ENCODE data around the gene GLT1D1. TPM values are rescaled to one million over a fixed set of nuclear protein-coding genes. Genes with fewer than 3 reads are reported as not detected.

Gene GLT1D1
- total RNA-seq, 1 donor from 2014 or later = 5.4 TPM

DNA sequence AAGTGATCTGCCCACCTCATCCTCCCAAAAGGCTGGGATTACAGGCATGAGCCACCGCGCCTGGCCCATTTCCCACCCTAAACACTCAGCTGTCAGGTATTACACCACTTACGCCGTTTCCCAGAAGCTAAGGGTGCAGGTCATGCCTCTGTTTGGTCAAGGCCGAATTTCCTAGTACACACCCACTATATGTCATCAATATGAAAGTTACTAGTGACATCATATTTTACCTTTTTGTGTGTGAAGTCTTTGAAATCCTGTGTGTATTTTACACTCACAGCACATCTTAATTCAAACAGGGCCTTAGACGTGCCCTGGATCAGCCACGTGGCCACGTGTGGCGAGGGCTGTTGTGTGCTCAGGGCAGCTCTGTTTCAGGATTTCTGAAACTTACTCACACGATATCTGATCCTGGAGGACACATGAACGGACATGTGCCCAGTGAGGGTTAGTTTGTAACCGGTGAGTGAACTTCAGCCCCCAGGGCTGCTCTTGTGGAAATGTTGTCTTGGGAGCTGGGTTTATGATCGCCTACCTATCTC lies 51.8 kb downstream of the GLT1D1 start:
- Histone ChIP-seq H3K27ac (no peak overlapping the region), H3K4me3 (no peak overlapping the region), H3K36me3 (no peaks in the 10 kb centered on the region), H3K4me1 (peaks cover 6% of the 10 kb centered on the region), H3K9me3 (ENCODE audit: low read depth) (no peaks in the 10 kb centered on the region), H4K20me1 (ENCODE audit: low read depth) (no peaks in the 10 kb centered on the region), H3K27me3 (no peaks in the 10 kb centered on the region), H3F3A (ENCODE audit: low read depth) (no peaks in the 10 kb centered on the region), H2AFZ (replicated peaks) (no peak overlapping the region), H3K79me2 (ENCODE audit: low read depth) (no peaks in the 10 kb centered on the region), H3K9ac (no peak overlapping the region), H3K4me2 (no peak overlapping the region)
- DNase-seq (ENCODE audit: low spot score) = no peak
- no peak overlapping the region for H3K27ac Mint-ChIP-seq
- peaks cover 2% of the 10 kb centered on the region for H3K36me3 Mint-ChIP-seq
- TF ChIP-seq, protein P1, sequence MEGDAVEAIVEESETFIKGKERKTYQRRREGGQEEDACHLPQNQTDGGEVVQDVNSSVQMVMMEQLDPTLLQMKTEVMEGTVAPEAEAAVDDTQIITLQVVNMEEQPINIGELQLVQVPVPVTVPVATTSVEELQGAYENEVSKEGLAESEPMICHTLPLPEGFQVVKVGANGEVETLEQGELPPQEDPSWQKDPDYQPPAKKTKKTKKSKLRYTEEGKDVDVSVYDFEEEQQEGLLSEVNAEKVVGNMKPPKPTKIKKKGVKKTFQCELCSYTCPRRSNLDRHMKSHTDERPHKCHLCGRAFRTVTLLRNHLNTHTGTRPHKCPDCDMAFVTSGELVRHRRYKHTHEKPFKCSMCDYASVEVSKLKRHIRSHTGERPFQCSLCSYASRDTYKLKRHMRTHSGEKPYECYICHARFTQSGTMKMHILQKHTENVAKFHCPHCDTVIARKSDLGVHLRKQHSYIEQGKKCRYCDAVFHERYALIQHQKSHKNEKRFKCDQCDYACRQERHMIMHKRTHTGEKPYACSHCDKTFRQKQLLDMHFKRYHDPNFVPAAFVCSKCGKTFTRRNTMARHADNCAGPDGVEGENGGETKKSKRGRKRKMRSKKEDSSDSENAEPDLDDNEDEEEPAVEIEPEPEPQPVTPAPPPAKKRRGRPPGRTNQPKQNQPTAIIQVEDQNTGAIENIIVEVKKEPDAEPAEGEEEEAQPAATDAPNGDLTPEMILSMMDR (IDR thresholded peaks at IDR 0.05) = no peak
- no peaks in the 10 kb centered on the region for H3K27me3 Mint-ChIP-seq (ENCODE audit: insufficient read depth, low read depth)
- peaks cover 5% of the 10 kb centered on the region for H3K4me1 Mint-ChIP-seq
- H3K4me3 Mint-ChIP-seq = no peak overlapping the region
- no peaks in the 10 kb centered on the region for H3K9me3 Mint-ChIP-seq

DNA sequence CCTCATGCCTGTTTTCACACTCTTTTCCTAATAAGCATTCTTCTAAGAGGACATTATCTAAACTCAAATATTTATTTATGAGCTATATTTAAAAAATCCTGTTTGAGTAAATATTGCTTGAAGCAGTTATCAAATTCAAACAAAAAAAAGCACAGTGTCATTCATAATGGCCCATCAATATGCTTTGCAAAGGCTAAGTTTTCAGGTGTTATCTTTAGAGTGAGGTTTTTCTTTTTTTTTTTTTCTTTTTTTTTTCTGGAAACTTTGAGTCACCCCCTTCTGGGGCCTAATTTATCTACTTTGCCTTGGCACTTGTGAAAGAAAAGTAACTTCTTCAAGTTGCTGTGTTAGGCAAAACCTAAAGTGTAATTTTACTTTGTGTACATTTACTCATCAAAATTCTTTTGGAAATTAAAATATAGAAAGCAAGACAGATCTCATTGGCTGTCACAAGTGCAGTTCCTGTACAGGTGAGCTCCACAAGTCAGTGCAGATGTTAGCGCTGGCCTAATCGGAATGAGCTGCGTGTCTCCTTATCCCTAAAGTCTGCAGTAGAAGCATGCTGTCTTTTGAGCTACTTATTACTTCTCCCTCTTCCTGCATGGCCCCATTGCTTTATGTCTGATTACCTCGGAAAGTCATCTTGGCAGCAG lies 53.3 kb downstream of the GLT1D1 start:
- no peak overlapping the region for H3K9ac ChIP-seq
- Mint-ChIP-seq H3K9me3 (no peaks in the 10 kb centered on the region), H3K27ac (no peak overlapping the region), H3K36me3 (peaks cover 2% of the 10 kb centered on the region), H3K4me1 (peaks cover 5% of the 10 kb centered on the region), H3K27me3 (ENCODE audit: insufficient read depth, low read depth) (peaks cover 2% of the 10 kb centered on the region), H3K4me3 (no peak overlapping the region)
- H3K36me3 ChIP-seq = no peaks in the 10 kb centered on the region
- H3F3A ChIP-seq (ENCODE audit: low read depth) = no peaks in the 10 kb centered on the region
- H2AFZ ChIP-seq (replicated peaks) = no peak overlapping the region
- H3K4me3 ChIP-seq = no peak overlapping the region
- TF ChIP-seq EZH2 (IDR thresholded peaks at IDR 0.05) (no peak), EZH2phosphoT487 (IDR thresholded peaks at IDR 0.05) (no peak)
- TF ChIP-seq, protein P1 (IDR thresholded peaks at IDR 0.05) = no peak
- H3K27ac ChIP-seq = no peak overlapping the region
- H3K27me3 ChIP-seq = no peaks in the 10 kb centered on the region
- H3K79me2 ChIP-seq (ENCODE audit: low read depth) = no peaks in the 10 kb centered on the region
- DNase-seq (ENCODE audit: low spot score) = no peak
- H3K4me1 ChIP-seq = peaks cover 6% of the 10 kb centered on the region
- no peak overlapping the region for H3K4me2 ChIP-seq
- H4K20me1 ChIP-seq (ENCODE audit: low read depth) = no peaks in the 10 kb centered on the region
- no peaks in the 10 kb centered on the region for H3K9me3 ChIP-seq (ENCODE audit: low read depth)

DNA sequence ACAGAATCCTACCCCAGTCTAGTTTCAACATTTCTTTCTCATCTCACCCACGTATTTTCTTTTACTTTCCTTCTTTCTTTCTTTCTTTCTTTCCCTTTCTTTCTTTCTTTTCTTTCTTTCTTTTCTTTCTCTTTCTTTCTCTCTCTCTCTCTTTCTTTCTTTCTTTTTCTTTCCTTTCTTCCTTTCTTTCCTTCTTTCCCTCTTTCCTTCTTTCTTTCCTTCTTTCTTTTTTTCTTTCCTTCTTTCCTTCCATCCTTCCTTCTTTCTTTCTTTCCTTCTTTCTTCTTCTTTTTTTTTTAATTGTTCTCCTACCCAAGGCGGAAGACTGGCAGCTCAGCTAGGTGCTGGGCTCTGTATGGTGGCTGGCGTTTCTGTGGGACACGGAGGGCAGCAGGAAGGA lies 55.0 kb downstream of the GLT1D1 start:
- TF ChIP-seq EZH2 (IDR thresholded peaks at IDR 0.05) (no peak), EZH2phosphoT487 (IDR thresholded peaks at IDR 0.05) (no peak)
- TF ChIP-seq, protein P1 (IDR thresholded peaks at IDR 0.05) = no peak
- H3K27ac ChIP-seq = no peak overlapping the region
- Mint-ChIP-seq H3K27ac (no peak overlapping the region), H3K9me3 (no peaks in the 10 kb centered on the region), H3K4me1 (peaks cover 6% of the 10 kb centered on the region), H3K36me3 (no peaks in the 10 kb centered on the region), H3K4me3 (no peak overlapping the region), H3K27me3 (ENCODE audit: insufficient read depth, low read depth) (peaks cover 4% of the 10 kb centered on the region)
- H3K4me3 ChIP-seq = no peak overlapping the region
- H3K4me1 ChIP-seq = peaks cover 2% of the 10 kb centered on the region
- H3K79me2 ChIP-seq (ENCODE audit: low read depth) = no peaks in the 10 kb centered on the region
- H3K4me2 ChIP-seq = no peak overlapping the region
- no peaks in the 10 kb centered on the region for H4K20me1 ChIP-seq (ENCODE audit: low read depth)
- no peaks in the 10 kb centered on the region for H3K36me3 ChIP-seq
- no peak overlapping the region for H3K9ac ChIP-seq
- no peaks in the 10 kb centered on the region for H3F3A ChIP-seq (ENCODE audit: low read depth)
- no peaks in the 10 kb centered on the region for H3K27me3 ChIP-seq
- DNase-seq (ENCODE audit: low spot score) = no peak
- no peak overlapping the region for H2AFZ ChIP-seq (replicated peaks)
- no peaks in the 10 kb centered on the region for H3K9me3 ChIP-seq (ENCODE audit: low read depth)
